Kidney glomerular epithelial cell (primary cell): ENCODE measurements around the gene ANAPC7.
"Not testable (repeated sequence)": the region's sequence is repeated elsewhere in the genome, so short reads cannot be mapped to it uniquely, and the experiment has no call there.

ENCODE experiments used
- DNase-seq: peaks from one replicate; lab custom pipeline; 2025; lab: John Stamatoyannopoulos, UW

The ANAPC7 gene

GRCh38 chr12:110348431-110349059, 55.0 kb downstream of the ANAPC7 start:
- no peak for DNase-seq

- no peak for DNase-seq
Measured at GRCh38 chr12:110347767-110348166, 55.7 kb downstream of the ANAPC7 start.

- DNase-seq = no peak
Measured at GRCh38 chr12:110345963-110346362, 57.5 kb downstream of the ANAPC7 start.

- DNase-seq = no peak
Measured at GRCh38 chr12:110345176-110345661, 58.3 kb downstream of the ANAPC7 start.

- no peak for DNase-seq
Measured at GRCh38 chr12:110344657-110345056, 58.9 kb downstream of the ANAPC7 start.

GRCh38 chr12:110343736-110344555, 59.6 kb downstream of the ANAPC7 start:
- DNase-seq = no peak

- no peak for DNase-seq
Measured at GRCh38 chr12:110343114-110343513, 60.4 kb downstream of the ANAPC7 start.

- DNase-seq = no peak
Measured at GRCh38 chr12:110342157-110342556, 61.4 kb downstream of the ANAPC7 start.

GRCh38 chr12:110340706-110341105, 62.8 kb downstream of the ANAPC7 start:
- DNase-seq = no peak

- DNase-seq = not testable (repeated sequence)
Measured at GRCh38 chr12:110340261-110340660, 63.2 kb downstream of the ANAPC7 start.

GRCh38 chr12:110339184-110339952, 64.1 kb downstream of the ANAPC7 start:
- DNase-seq = no peak

GRCh38 chr12:110338754-110339153, 64.8 kb downstream of the ANAPC7 start:
- no peak for DNase-seq

- DNase-seq = no peak
Measured at GRCh38 chr12:110337912-110338710, 65.4 kb downstream of the ANAPC7 start.

- no peak for DNase-seq
Measured at GRCh38 chr12:110335481-110336045, 67.9 kb downstream of the ANAPC7 start.

GRCh38 chr12:110333201-110333600, 70.3 kb downstream of the ANAPC7 start:
- DNase-seq = no peak

- no peak for DNase-seq
Measured at GRCh38 chr12:110330544-110330943, 73.0 kb downstream of the ANAPC7 start.

- DNase-seq = no peak
Measured at GRCh38 chr12:110330124-110330523, 73.4 kb downstream of the ANAPC7 start.

GRCh38 chr12:110329710-110330109, 73.8 kb downstream of the ANAPC7 start:
- no peak for DNase-seq
